Gastrocnemius medialis (tissue), 4 donors: ENCODE data around the gene DOCK10. TPM values are rescaled to one million over a fixed set of nuclear protein-coding genes. Genes with fewer than 3 reads are reported as not detected.

Experiments used
- ATAC-seq, 2 donors: fragments of 150-250 bp; one replicate each; pipeline ENCODE4 v1.9.1; 2016
- DNase-seq, 2 donors: peaks; one replicate each; pipeline ENCODE4 v3.0.0-alpha.2; 2019
- H3K27ac ChIP-seq, 4 donors: fragments of 200-600 bp; sonication (generic); 1 replicate in 1 of 4; 2 replicates in 3 of 4; pipeline ENCODE4 v1.5.1; 2016 to 2018; ENCODE audit warnings: mild to moderate bottlenecking in 2 of 4, moderate library complexity in 1 of 4
- H3K27me3 ChIP-seq, 3 donors: fragments of 200-600 bp; sonication (generic) in 2 of 3; 1 replicate in 1 of 3; 2 replicates in 2 of 3; pipeline versions ENCODE4 v1.5.1 to v1.6.0; 2016 to 2019; ENCODE audit warnings: mild to moderate bottlenecking in 1 of 3, moderate library complexity in 1 of 3
- H3K36me3 ChIP-seq, 2 donors: fragments of 200-600 bp; sonication (generic) in 1 of 2; one replicate each; pipeline ENCODE4 v1.5.1; 2017 to 2018
- H3K4me1 ChIP-seq, 2 donors: fragments of 200-600 bp; sonication (generic) in 1 of 2; one replicate each; pipeline ENCODE4 v1.5.1; 2016 to 2017; ENCODE audit warnings: mild to moderate bottlenecking in 2 of 2
- H3K4me3 ChIP-seq, 4 donors: fragments of 200-600 bp; sonication (generic) in 3 of 4; 1 replicate in 1 of 4; 2 replicates in 3 of 4; pipeline ENCODE4 v1.5.1; 2016 to 2019; ENCODE audit warnings: mild to moderate bottlenecking in 2 of 4
- H3K9me3 ChIP-seq, 3 donors: fragments of 200-600 bp; sonication (generic) in 2 of 3; 1 replicate in 1 of 3; 2 replicates in 2 of 3; pipeline ENCODE4 v1.5.1; 2016 to 2019
- POLR2A ChIP-seq, 2 donors: fragments of 450-650 bp; IDR thresholded peaks; one replicate each; pipeline ENCODE4 v1.6.1; 2017; ENCODE audit warnings: antibody characterized with exemption in 2 of 2, mild to moderate bottlenecking in 2 of 2, moderate library complexity in 2 of 2
- in situ Hi-C, 4 donors: fragments of 200-750 bp; cut with MboI; loops; one replicate each; pipeline versions ENCODE4 v1.15.0 to v1.8.0; 2017; ENCODE audit warnings: low sequenced_read_pairs in 4 of 4
- intact Hi-C: fragments of 100-400 bp; cut with DNase I; formaldehyde crosslinking; loops from one replicate; pipeline ENCODE4 v1.15.1; 2023; ENCODE audit warnings: low total_unique reads
- total RNA-seq, 4 donors: library from RNA; depleted of rRNA; stranded (reverse); fragments of >200 nt; gene quantifications; one replicate each; pipeline versions ENCODE4 v1.1.0 to v1.2.3, GENCODE V29; 2016
- TF ChIP-seq, protein P1 (sequence below), 5 experiments: fragments of 450-650 bp in 3 of 5; fragments of 200-600 bp in 2 of 5; sonication (generic) in 2 of 5; IDR thresholded peaks in 4 of 5; conservative IDR thresholded peaks in 1 of 5; 1 replicate in 4 of 5; 2 replicates in 1 of 5; pipeline ENCODE4 v1.5.1; 2016 to 2019; ENCODE audit warnings: antibody characterized with exemption in 5 of 5, mild to moderate bottlenecking in 3 of 5, moderate library complexity in 3 of 5

DOCK10 gene
- total RNA-seq, 4 donors from 2014 or later, result 0.97 to 1.9 (median 1.4) TPM

GRCh38 chr2:225032246-225032645 lies 10.0 kb downstream of the DOCK10 start:
- intact Hi-C loops (no loop called here), in situ Hi-C loops (no loop called here)
- no peak for TF ChIP-seq POLR2A (IDR thresholded peaks at IDR 0.05)
- TF ChIP-seq, protein P1, sequence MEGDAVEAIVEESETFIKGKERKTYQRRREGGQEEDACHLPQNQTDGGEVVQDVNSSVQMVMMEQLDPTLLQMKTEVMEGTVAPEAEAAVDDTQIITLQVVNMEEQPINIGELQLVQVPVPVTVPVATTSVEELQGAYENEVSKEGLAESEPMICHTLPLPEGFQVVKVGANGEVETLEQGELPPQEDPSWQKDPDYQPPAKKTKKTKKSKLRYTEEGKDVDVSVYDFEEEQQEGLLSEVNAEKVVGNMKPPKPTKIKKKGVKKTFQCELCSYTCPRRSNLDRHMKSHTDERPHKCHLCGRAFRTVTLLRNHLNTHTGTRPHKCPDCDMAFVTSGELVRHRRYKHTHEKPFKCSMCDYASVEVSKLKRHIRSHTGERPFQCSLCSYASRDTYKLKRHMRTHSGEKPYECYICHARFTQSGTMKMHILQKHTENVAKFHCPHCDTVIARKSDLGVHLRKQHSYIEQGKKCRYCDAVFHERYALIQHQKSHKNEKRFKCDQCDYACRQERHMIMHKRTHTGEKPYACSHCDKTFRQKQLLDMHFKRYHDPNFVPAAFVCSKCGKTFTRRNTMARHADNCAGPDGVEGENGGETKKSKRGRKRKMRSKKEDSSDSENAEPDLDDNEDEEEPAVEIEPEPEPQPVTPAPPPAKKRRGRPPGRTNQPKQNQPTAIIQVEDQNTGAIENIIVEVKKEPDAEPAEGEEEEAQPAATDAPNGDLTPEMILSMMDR (IDR thresholded peaks at IDR 0.05 in 4 of 5, conservative IDR thresholded peaks at IDR 0.05 in 1 of 5), result no peak
- Histone ChIP-seq H3K4me1 (no peaks in the 10 kb centered on the region), H3K27me3 (no peaks in the 10 kb centered on the region), H3K27ac (no peak overlapping the region), H3K36me3 (no peaks in the 10 kb centered on the region), H3K9me3 (no peaks in the 10 kb centered on the region), H3K4me3 (no peak overlapping the region)
- ATAC-seq, result no peak
- no peak for DNase-seq

DNA sequence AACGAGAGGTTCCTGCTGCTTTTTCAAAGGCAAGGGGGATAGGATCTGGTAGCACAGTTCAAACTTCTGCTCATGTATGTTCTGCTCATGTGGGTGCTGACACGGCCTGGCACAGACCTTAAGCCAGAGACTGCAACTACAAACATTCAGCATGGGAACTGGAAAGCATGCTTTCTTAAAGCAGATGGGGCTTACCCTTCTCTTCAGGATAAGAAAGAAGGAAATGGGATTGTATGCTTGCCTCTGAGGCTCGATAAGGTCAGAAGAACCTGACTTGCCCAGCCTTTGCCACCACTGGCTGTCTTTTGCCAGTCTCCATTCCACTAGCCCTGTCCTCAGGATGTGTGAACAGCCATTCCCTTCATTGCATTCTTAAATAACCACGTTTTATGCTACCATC lies 10.7 kb downstream of the DOCK10 start:
- H3K27ac ChIP-seq, result no peak overlapping the region
- H3K36me3 ChIP-seq, result no peaks in the 10 kb centered on the region
- DNase-seq, result no peak
- H3K4me3 ChIP-seq, result no peak overlapping the region
- H3K4me1 ChIP-seq, result no peaks in the 10 kb centered on the region
- no peak for ATAC-seq
- no peaks in the 10 kb centered on the region for H3K27me3 ChIP-seq
- TF ChIP-seq, protein P1 (IDR thresholded peaks at IDR 0.05 in 4 of 5, conservative IDR thresholded peaks at IDR 0.05 in 1 of 5), result no peak
- intact Hi-C loops, result no loop called here
- H3K9me3 ChIP-seq, result no peaks in the 10 kb centered on the region
- in situ Hi-C loops, result no loop called here

DNA sequence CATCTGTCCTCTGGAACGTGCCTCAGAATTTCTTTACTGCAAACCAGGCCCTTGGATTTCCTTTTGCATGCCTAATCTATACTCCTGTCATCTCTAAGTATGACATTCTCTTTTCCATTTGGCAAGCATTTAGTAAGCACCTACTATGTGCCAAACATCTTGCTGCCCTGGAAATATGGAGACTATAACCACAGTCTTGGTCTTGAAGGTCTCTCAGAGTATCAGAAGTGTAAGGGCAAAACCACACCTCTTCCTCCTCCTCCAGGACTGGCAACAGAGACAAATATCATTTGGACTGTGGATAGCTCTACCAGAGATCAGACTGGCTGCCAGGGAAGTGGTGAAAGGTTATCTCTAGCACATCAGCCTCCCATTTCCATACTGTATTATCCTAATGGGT lies 11.4 kb downstream of the DOCK10 start:
- no peak for ATAC-seq
- intact Hi-C loops, result no loop called here

DNA sequence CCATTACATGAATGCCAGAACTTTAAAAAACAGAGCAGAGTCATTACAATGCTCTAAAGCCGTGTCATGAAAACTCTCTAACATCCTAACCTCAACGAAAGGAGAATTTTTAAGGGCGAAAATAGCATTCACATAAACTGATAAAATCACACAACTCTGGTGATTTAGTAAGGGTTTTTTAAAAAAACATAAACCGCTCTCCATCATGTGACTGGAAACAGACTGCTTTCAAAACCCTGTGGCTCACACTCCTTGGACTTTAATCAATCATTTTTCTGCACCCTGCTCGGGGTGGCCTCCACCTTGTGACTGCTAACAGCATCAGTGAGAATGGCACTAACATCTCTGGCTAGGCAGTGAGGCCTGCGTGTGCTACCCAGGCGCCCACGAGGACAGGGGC lies 12.1 kb downstream of the DOCK10 start:
- DNase-seq (no peak), ATAC-seq (no peak)
- TF ChIP-seq POLR2A (IDR thresholded peaks at IDR 0.05), result no peak
- TF ChIP-seq, protein P1 (IDR thresholded peaks at IDR 0.05 in 4 of 5, conservative IDR thresholded peaks at IDR 0.05 in 1 of 5), result no peak
- Histone ChIP-seq H3K4me1 (no peaks in the 10 kb centered on the region), H3K27me3 (no peaks in the 10 kb centered on the region), H3K9me3 (no peaks in the 10 kb centered on the region), H3K27ac (no peak overlapping the region), H3K36me3 (no peaks in the 10 kb centered on the region), H3K4me3 (no peak overlapping the region)
- in situ Hi-C loops (no loop called here), intact Hi-C loops (no loop called here)

More for the DNA sequence above, 11.4 kb downstream of the DOCK10 start:
- H3K4me1 ChIP-seq, result no peaks in the 10 kb centered on the region
- no peaks in the 10 kb centered on the region for H3K9me3 ChIP-seq
- TF ChIP-seq POLR2A (IDR thresholded peaks at IDR 0.05), result no peak
- TF ChIP-seq, protein P1 (IDR thresholded peaks at IDR 0.05 in 4 of 5, conservative IDR thresholded peaks at IDR 0.05 in 1 of 5), result no peak
- no peak overlapping the region for H3K27ac ChIP-seq
- H3K4me3 ChIP-seq, result no peak overlapping the region
- DNase-seq, result no peak
- H3K27me3 ChIP-seq, result no peaks in the 10 kb centered on the region
- H3K36me3 ChIP-seq, result no peaks in the 10 kb centered on the region
- in situ Hi-C loops, result no loop called here

DNA sequence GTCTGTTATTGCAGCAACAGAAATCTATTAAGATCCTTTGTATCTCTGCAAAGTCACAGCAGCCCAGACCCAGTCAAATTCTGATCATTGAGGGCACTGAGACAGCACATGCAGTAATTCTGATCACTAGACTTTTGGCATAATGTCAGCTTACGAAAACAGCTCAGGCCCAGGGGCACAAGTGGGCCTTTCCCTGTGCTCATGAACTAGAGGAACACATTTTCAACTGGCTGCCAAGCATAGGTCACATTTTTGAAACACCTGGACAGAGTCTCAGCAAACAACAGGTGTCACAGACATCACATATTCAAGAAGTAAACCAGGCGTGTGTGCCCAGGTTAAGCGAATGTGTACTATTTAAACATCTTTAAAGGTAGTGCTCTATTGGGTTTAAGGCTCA lies 13.7 kb downstream of the DOCK10 start:
- TF ChIP-seq, protein P1 (IDR thresholded peaks at IDR 0.05 in 4 of 5, conservative IDR thresholded peaks at IDR 0.05 in 1 of 5), result no peak
- no peak for TF ChIP-seq POLR2A (IDR thresholded peaks at IDR 0.05)
- in situ Hi-C loops, result no loop called here
- no peak for ATAC-seq
- no peak overlapping the region for H3K4me3 ChIP-seq
- no peak overlapping the region for H3K27ac ChIP-seq
- H3K36me3 ChIP-seq, result no peaks in the 10 kb centered on the region
- no peaks in the 10 kb centered on the region for H3K4me1 ChIP-seq
- intact Hi-C loops, result no loop called here
- H3K27me3 ChIP-seq, result no peaks in the 10 kb centered on the region
- H3K9me3 ChIP-seq, result no peaks in the 10 kb centered on the region
- DNase-seq, result no peak
